ENCODE measurements around the gene C1QTNF6.

C1QTNF6 gene

GRCh38 chr22:37135023-37135422, 53.0 kb downstream of the C1QTNF6 start:
- no peak overlapping the region for H3K9ac ChIP-seq (ENCODE audit: low read length in 5 of 5)
- no peak overlapping the region for H3K27ac ChIP-seq (ENCODE audit: low read depth, low read length)
- H3K4me3 ChIP-seq (ENCODE audit: low read depth in 1 of 5, low read length in 5 of 5): no peak overlapping the region
- no peaks in the 10 kb centered on the region for H3K4me1 ChIP-seq (ENCODE audit: control insufficient read depth in 5 of 5, insufficient read depth in 5 of 5, low read length in 5 of 5)
- H3K36me3 ChIP-seq (ENCODE audit: control insufficient read depth in 5 of 5, insufficient read depth in 5 of 5, low read length in 5 of 5): no peaks in the 10 kb centered on the region
- H3K27me3 ChIP-seq (ENCODE audit: control insufficient read depth in 5 of 5, insufficient read depth in 4 of 5, low read length in 5 of 5): peaks cover 0 to 11% (median 4%) of the 10 kb centered on the region in 5 donors
- H3K9me3 ChIP-seq (ENCODE audit: control insufficient read depth in 5 of 5, low read length in 5 of 5): no peaks in the 10 kb centered on the region

- Histone ChIP-seq H3K9me3 (ENCODE audit: control insufficient read depth in 5 of 5, low read length in 5 of 5) (no peaks in the 10 kb centered on the region), H3K27me3 (ENCODE audit: control insufficient read depth in 5 of 5, insufficient read depth in 4 of 5, low read length in 5 of 5) (peaks cover 0 to 11% (median 4%) of the 10 kb centered on the region in 5 donors), H3K36me3 (ENCODE audit: control insufficient read depth in 5 of 5, insufficient read depth in 5 of 5, low read length in 5 of 5) (no peaks in the 10 kb centered on the region), H3K4me1 (ENCODE audit: control insufficient read depth in 5 of 5, insufficient read depth in 5 of 5, low read length in 5 of 5) (peaks cover 0 to 9% (median 5%) of the 10 kb centered on the region in 5 donors), H3K4me3 (ENCODE audit: low read depth in 1 of 5, low read length in 5 of 5) (no peak overlapping the region), H3K27ac (ENCODE audit: low read depth, low read length) (no peak overlapping the region), H3K9ac (ENCODE audit: low read length in 5 of 5) (no peak overlapping the region)
These were observed 54.6 kb downstream of the C1QTNF6 start for GRCh38 chr22:37133304-37134018.

- no peaks in the 10 kb centered on the region for H3K36me3 ChIP-seq (ENCODE audit: control insufficient read depth in 5 of 5, insufficient read depth in 5 of 5, low read length in 5 of 5)
- peaks cover 0 to 15% (median 8%) of the 10 kb centered on the region in 5 donors for H3K4me1 ChIP-seq (ENCODE audit: control insufficient read depth in 5 of 5, insufficient read depth in 5 of 5, low read length in 5 of 5)
- no peak overlapping the region for H3K4me3 ChIP-seq (ENCODE audit: low read depth in 1 of 5, low read length in 5 of 5)
- H3K9me3 ChIP-seq (ENCODE audit: control insufficient read depth in 5 of 5, low read length in 5 of 5): no peaks in the 10 kb centered on the region
- H3K9ac ChIP-seq (ENCODE audit: low read length in 5 of 5): no peak overlapping the region
- H3K27me3 ChIP-seq (ENCODE audit: control insufficient read depth in 5 of 5, insufficient read depth in 4 of 5, low read length in 5 of 5): peaks cover 0 to 12% (median 4%) of the 10 kb centered on the region in 5 donors
- no peak overlapping the region for H3K27ac ChIP-seq (ENCODE audit: low read depth, low read length)
These were observed 55.3 kb downstream of the C1QTNF6 start for GRCh38 chr22:37132773-37133172.

All from subcutaneous abdominal adipose tissue (tissue), 5 donors.